ENCODE results near the gene C6orf89. TPM values are rescaled to one million over a fixed set of nuclear protein-coding genes. Genes with fewer than 3 reads are reported as not detected.

Gene C6orf89
- polyA plus RNA-seq, 1 donor from 2014 or later = 24.6 TPM

DNA sequence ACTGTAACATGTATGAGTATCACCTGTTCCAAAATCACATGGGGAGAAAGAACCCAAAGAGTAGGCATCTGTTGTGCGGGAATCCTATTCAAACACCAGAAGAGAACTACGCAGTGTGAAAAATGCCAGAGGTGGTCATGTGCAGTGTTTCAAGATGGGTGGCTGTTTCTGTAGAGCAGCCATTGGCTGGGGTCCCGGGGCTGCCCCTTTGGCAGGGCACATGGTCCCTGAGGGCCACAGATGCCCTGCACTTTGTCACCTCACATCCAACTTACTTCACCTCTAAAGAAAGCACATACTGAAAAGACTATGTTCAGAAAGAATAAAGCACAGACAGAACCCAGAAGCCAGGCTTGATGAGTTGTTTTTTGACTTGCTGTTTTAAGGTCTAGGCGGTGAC is 87.9 kb downstream of the C6orf89 start:
- TF ChIP-seq SMC3 (conservative IDR thresholded peaks at IDR 0.05; ENCODE audit: poor library complexity) = no peak
- TF ChIP-seq POLR2AphosphoS5 (IDR thresholded peaks at IDR 0.05) = no peak
- no peak for TF ChIP-seq RAD21 (conservative IDR thresholded peaks at IDR 0.05)
- TF ChIP-seq EZH2 (IDR thresholded peaks at IDR 0.05; ENCODE audit: borderline replicate concordance, insufficient read depth, low read length, poor library complexity, severe bottlenecking) = no peak
- TF ChIP-seq, protein P1, sequence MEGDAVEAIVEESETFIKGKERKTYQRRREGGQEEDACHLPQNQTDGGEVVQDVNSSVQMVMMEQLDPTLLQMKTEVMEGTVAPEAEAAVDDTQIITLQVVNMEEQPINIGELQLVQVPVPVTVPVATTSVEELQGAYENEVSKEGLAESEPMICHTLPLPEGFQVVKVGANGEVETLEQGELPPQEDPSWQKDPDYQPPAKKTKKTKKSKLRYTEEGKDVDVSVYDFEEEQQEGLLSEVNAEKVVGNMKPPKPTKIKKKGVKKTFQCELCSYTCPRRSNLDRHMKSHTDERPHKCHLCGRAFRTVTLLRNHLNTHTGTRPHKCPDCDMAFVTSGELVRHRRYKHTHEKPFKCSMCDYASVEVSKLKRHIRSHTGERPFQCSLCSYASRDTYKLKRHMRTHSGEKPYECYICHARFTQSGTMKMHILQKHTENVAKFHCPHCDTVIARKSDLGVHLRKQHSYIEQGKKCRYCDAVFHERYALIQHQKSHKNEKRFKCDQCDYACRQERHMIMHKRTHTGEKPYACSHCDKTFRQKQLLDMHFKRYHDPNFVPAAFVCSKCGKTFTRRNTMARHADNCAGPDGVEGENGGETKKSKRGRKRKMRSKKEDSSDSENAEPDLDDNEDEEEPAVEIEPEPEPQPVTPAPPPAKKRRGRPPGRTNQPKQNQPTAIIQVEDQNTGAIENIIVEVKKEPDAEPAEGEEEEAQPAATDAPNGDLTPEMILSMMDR (IDR thresholded peaks at IDR 0.05; ENCODE audit: poor library complexity, severe bottlenecking) = no peak
- TF ChIP-seq, protein P2, sequence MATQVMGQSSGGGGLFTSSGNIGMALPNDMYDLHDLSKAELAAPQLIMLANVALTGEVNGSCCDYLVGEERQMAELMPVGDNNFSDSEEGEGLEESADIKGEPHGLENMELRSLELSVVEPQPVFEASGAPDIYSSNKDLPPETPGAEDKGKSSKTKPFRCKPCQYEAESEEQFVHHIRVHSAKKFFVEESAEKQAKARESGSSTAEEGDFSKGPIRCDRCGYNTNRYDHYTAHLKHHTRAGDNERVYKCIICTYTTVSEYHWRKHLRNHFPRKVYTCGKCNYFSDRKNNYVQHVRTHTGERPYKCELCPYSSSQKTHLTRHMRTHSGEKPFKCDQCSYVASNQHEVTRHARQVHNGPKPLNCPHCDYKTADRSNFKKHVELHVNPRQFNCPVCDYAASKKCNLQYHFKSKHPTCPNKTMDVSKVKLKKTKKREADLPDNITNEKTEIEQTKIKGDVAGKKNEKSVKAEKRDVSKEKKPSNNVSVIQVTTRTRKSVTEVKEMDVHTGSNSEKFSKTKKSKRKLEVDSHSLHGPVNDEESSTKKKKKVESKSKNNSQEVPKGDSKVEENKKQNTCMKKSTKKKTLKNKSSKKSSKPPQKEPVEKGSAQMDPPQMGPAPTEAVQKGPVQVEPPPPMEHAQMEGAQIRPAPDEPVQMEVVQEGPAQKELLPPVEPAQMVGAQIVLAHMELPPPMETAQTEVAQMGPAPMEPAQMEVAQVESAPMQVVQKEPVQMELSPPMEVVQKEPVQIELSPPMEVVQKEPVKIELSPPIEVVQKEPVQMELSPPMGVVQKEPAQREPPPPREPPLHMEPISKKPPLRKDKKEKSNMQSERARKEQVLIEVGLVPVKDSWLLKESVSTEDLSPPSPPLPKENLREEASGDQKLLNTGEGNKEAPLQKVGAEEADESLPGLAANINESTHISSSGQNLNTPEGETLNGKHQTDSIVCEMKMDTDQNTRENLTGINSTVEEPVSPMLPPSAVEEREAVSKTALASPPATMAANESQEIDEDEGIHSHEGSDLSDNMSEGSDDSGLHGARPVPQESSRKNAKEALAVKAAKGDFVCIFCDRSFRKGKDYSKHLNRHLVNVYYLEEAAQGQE (IDR thresholded peaks at IDR 0.05; ENCODE audit: borderline replicate concordance) = no peak
- TF ChIP-seq EP300 (conservative IDR thresholded peaks at IDR 0.05; ENCODE audit: poor library complexity, severe bottlenecking) = no peak
- TF ChIP-seq MXI1 (conservative IDR thresholded peaks at IDR 0.05; ENCODE audit: poor library complexity, severe bottlenecking) = no peak
- no peak overlapping the region for H3K4me2 ChIP-seq (ENCODE audit: low read length)
- no peak overlapping the region for H3K27ac ChIP-seq (ENCODE audit: low read length)
- no peak overlapping the region for H3K9ac ChIP-seq (ENCODE audit: low read length)
- peaks cover 3% of the 10 kb centered on the region for H3K36me3 ChIP-seq (ENCODE audit: insufficient read depth, low read length)
- H3K27me3 ChIP-seq (ENCODE audit: insufficient read depth, low read depth, low read length) = no peaks in the 10 kb centered on the region
- H3K4me3 ChIP-seq (ENCODE audit: low read length) = no peak overlapping the region
- no peaks in the 10 kb centered on the region for H3K79me2 ChIP-seq (replicated peaks; ENCODE audit: insufficient read depth, low read length)
- H2AFZ ChIP-seq (ENCODE audit: low read depth, low read length) = no peak overlapping the region
- H3F3A ChIP-seq (ENCODE audit: insufficient read depth, low read length, poor library complexity, severe bottlenecking) = no peaks in the 10 kb centered on the region
- no peaks in the 10 kb centered on the region for H4K20me1 ChIP-seq (ENCODE audit: insufficient read depth)
- no peaks in the 10 kb centered on the region for H3K9me3 ChIP-seq (ENCODE audit: low read length)
- H3K9me2 ChIP-seq (ENCODE audit: insufficient read depth, low read length) = no peaks in the 10 kb centered on the region

GRCh38 chr6:36975231-36976006 is 89.7 kb downstream of the C6orf89 start:
- H3K27me3 ChIP-seq (ENCODE audit: insufficient read depth, low read depth, low read length) = no peaks in the 10 kb centered on the region
- no peaks in the 10 kb centered on the region for H3F3A ChIP-seq (ENCODE audit: insufficient read depth, low read length, poor library complexity, severe bottlenecking)
- no peak overlapping the region for H3K27ac ChIP-seq (ENCODE audit: low read length)
- peaks cover under 1% of the 10 kb centered on the region for H3K79me2 ChIP-seq (replicated peaks; ENCODE audit: insufficient read depth, low read length)
- no peak overlapping the region for H3K9ac ChIP-seq (ENCODE audit: low read length)
- H3K9me3 ChIP-seq (ENCODE audit: low read length) = no peaks in the 10 kb centered on the region
- no peaks in the 10 kb centered on the region for H3K9me2 ChIP-seq (ENCODE audit: insufficient read depth, low read length)
- TF ChIP-seq, protein P2 (IDR thresholded peaks at IDR 0.05; ENCODE audit: borderline replicate concordance) = no peak
- no peaks in the 10 kb centered on the region for H4K20me1 ChIP-seq (ENCODE audit: insufficient read depth)
- H3K4me2 ChIP-seq (ENCODE audit: low read length) = no peak overlapping the region
- H3K4me3 ChIP-seq (ENCODE audit: low read length) = no peak overlapping the region
- no peak overlapping the region for H2AFZ ChIP-seq (ENCODE audit: low read depth, low read length)
- peaks cover 3% of the 10 kb centered on the region for H3K36me3 ChIP-seq (ENCODE audit: insufficient read depth, low read length)

Measured in neural cell (in vitro differentiated cells).